WTC11 (cell line): ENCODE measurements around the gene ADCY2. TPM values are rescaled to one million over a fixed set of nuclear protein-coding genes. Genes with fewer than 3 reads are reported as not detected.

Experiments
- ARID4B ChIP-seq: sonication (generic); formaldehyde crosslinking; IDR thresholded peaks from 2 replicates; pipeline ENCODE4 v1.8.0; 2023; ENCODE audit warnings: missing genetic modification reagents, mild to moderate bottlenecking, borderline replicate concordance
- ELF4 ChIP-seq: sonication (generic); formaldehyde crosslinking; IDR thresholded peaks from 2 replicates; pipeline ENCODE4 v1.8.1; 2022; ENCODE audit warnings: low read depth, mild to moderate bottlenecking, moderate library complexity, missing genetic modification reagents
- FOXK1 ChIP-seq: sonication (generic); formaldehyde crosslinking; IDR thresholded peaks from 2 replicates; pipeline ENCODE4 v1.8.0; 2022; ENCODE audit warnings: mild to moderate bottlenecking, moderate library complexity, missing genetic modification reagents
- IRF2 ChIP-seq: sonication (generic); formaldehyde crosslinking; IDR thresholded peaks from 2 replicates; pipeline ENCODE4 v1.8.0; 2022; ENCODE audit warnings: low read depth, missing genetic modification reagents, borderline replicate concordance
- NR2C2 ChIP-seq: sonication (generic); formaldehyde crosslinking; IDR thresholded peaks from 2 replicates; pipeline ENCODE4 v1.8.0; 2022; ENCODE audit warnings: mild to moderate bottlenecking, missing genetic modification reagents
- PRDM15 ChIP-seq: sonication (generic); formaldehyde crosslinking; IDR thresholded peaks from 2 replicates; pipeline ENCODE4 v1.8.0; 2022; ENCODE audit warnings: missing genetic modification reagents
- PRRX2 ChIP-seq: fragments of 250-450 bp; sonication (Bioruptor Pico); IDR thresholded peaks from 2 replicates; pipeline ENCODE4 v1.8.0; 2021; ENCODE audit warnings: mild to moderate bottlenecking
- STAT6 ChIP-seq: sonication (generic); formaldehyde crosslinking; conservative IDR thresholded peaks from 2 replicates; pipeline ENCODE4 v1.8.1; 2023; ENCODE audit warnings: mild to moderate bottlenecking, low read depth, missing genetic modification reagents, moderate library complexity
- TEAD4 ChIP-seq: sonication (generic); formaldehyde crosslinking; IDR thresholded peaks from 2 replicates; pipeline ENCODE4 v1.8.0; 2022; ENCODE audit warnings: mild to moderate bottlenecking, missing genetic modification reagents
- ZBTB43 ChIP-seq: sonication (generic); formaldehyde crosslinking; IDR thresholded peaks from 2 replicates; pipeline ENCODE4 v1.8.1; 2023; ENCODE audit warnings: mild to moderate bottlenecking, missing genetic modification reagents
- ZNF317 ChIP-seq: sonication (generic); formaldehyde crosslinking; IDR thresholded peaks from 2 replicates; pipeline ENCODE4 v1.8.1; 2023; ENCODE audit warnings: low read depth, mild to moderate bottlenecking, moderate library complexity, missing genetic modification reagents, borderline replicate concordance
- ZNF396 ChIP-seq: fragments of 250-450 bp; sonication (Bioruptor Pico); IDR thresholded peaks from 2 replicates; pipeline ENCODE4 v1.8.0; 2021; ENCODE audit warnings: mild to moderate bottlenecking, moderate library complexity, borderline replicate concordance
- ZNF416 ChIP-seq: fragments of 250-450 bp; sonication (Bioruptor Pico); IDR thresholded peaks from 2 replicates; pipeline ENCODE4 v1.9.0; 2021; ENCODE audit warnings: mild to moderate bottlenecking, inconsistent platforms
- ZNF425 ChIP-seq: fragments of 250-450 bp; sonication (Bioruptor Pico); conservative IDR thresholded peaks from 2 replicates; pipeline ENCODE4 v1.9.0; 2021; ENCODE audit warnings: mild to moderate bottlenecking
- total RNA-seq: library from RNA; stranded (reverse); gene quantifications from 3 replicates; pipeline ENCODE4 v1.2.3, GENCODE V29; 2021
- TF ChIP-seq, protein P1 (sequence below): sonication (generic); formaldehyde crosslinking; IDR thresholded peaks from 2 replicates; pipeline ENCODE4 v1.8.1; 2023; ENCODE audit warnings: mild to moderate bottlenecking, missing genetic modification reagents, borderline replicate concordance

ADCY2 gene
- total RNA-seq, 1 experiment from 2014 or later, result 142 TPM

- TF ChIP-seq, protein P1, sequence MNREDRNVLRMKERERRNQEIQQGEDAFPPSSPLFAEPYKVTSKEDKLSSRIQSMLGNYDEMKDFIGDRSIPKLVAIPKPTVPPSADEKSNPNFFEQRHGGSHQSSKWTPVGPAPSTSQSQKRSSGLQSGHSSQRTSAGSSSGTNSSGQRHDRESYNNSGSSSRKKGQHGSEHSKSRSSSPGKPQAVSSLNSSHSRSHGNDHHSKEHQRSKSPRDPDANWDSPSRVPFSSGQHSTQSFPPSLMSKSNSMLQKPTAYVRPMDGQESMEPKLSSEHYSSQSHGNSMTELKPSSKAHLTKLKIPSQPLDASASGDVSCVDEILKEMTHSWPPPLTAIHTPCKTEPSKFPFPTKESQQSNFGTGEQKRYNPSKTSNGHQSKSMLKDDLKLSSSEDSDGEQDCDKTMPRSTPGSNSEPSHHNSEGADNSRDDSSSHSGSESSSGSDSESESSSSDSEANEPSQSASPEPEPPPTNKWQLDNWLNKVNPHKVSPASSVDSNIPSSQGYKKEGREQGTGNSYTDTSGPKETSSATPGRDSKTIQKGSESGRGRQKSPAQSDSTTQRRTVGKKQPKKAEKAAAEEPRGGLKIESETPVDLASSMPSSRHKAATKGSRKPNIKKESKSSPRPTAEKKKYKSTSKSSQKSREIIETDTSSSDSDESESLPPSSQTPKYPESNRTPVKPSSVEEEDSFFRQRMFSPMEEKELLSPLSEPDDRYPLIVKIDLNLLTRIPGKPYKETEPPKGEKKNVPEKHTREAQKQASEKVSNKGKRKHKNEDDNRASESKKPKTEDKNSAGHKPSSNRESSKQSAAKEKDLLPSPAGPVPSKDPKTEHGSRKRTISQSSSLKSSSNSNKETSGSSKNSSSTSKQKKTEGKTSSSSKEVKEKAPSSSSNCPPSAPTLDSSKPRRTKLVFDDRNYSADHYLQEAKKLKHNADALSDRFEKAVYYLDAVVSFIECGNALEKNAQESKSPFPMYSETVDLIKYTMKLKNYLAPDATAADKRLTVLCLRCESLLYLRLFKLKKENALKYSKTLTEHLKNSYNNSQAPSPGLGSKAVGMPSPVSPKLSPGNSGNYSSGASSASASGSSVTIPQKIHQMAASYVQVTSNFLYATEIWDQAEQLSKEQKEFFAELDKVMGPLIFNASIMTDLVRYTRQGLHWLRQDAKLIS (CRISPR knock-in tag), result no peak
- no peak for TF ChIP-seq ARID4B (CRISPR knock-in tag)
- no peak for TF ChIP-seq ZNF317
- no peak for TF ChIP-seq IRF2 (CRISPR knock-in tag)
- no peak for TF ChIP-seq ZBTB43
- no peak for TF ChIP-seq TEAD4 (CRISPR knock-in tag)
- TF ChIP-seq PRDM15 (CRISPR knock-in tag), result no peak
- no peak for TF ChIP-seq PRRX2 (CRISPR knock-in tag)
- no peak for TF ChIP-seq FOXK1 (CRISPR knock-in tag)
- no peak for TF ChIP-seq ZNF425
- no peak for TF ChIP-seq ELF4 (CRISPR knock-in tag)
- TF ChIP-seq NR2C2 (CRISPR knock-in tag), result no peak
- no peak for TF ChIP-seq STAT6 (CRISPR knock-in tag)
- no peak for TF ChIP-seq ZNF416
- no peak for TF ChIP-seq ZNF396
Observed at GRCh38 chr5:7851240-7851592, 455.3 kb downstream of the ADCY2 start (continued).
